Smooth muscle cell (in vitro differentiated cells): ENCODE results near the gene RARS1. TPM values are rescaled to one million over a fixed set of nuclear protein-coding genes. Genes with fewer than 3 reads are reported as not detected.

Experiments
- DNase-seq: peaks from one replicate; lab custom pipeline; 2025; ENCODE audit not compliant: unreplicated experiment; lab: John Stamatoyannopoulos, UW
- H2AFZ ChIP-seq: fragments of 200-600 bp; sonication (generic); 2 replicates; pipeline ENCODE4 v1.6.0; 2016; ENCODE audit warnings: antibody characterized with exemption, low read depth, mild to moderate bottlenecking
- H3F3A ChIP-seq: fragments of 200-600 bp; sonication (generic); 2 replicates; pipeline ENCODE4 v1.6.0; 2017; ENCODE audit warnings: antibody characterized with exemption, low read depth
- H3K27ac ChIP-seq: fragments of 200-600 bp; sonication (generic); 2 replicates; pipeline ENCODE4 v1.5.1; 2016; ENCODE audit warnings: low read depth, mild to moderate bottlenecking
- H3K27me3 ChIP-seq: fragments of 200-600 bp; sonication (generic); 2 replicates; pipeline ENCODE4 v1.6.1; 2016; ENCODE audit warnings: low read depth, mild to moderate bottlenecking
- H3K36me3 ChIP-seq: fragments of 200-600 bp; sonication (generic); 2 replicates; pipeline ENCODE4 v1.5.1; 2016; ENCODE audit warnings: low read depth
- H3K4me1 ChIP-seq: fragments of 200-600 bp; sonication (generic); 2 replicates; pipeline ENCODE4 v1.5.1; 2016; ENCODE audit warnings: low read depth
- H3K4me2 ChIP-seq: fragments of 200-600 bp; sonication (generic); 2 replicates; pipeline ENCODE4 v1.6.0; 2016; ENCODE audit warnings: mild to moderate bottlenecking
- H3K4me3 ChIP-seq: fragments of 200-600 bp; sonication (generic); 2 replicates; pipeline ENCODE4 v1.5.1; 2016; ENCODE audit warnings: mild to moderate bottlenecking
- H3K79me2 ChIP-seq: fragments of 200-600 bp; sonication (generic); 2 replicates; pipeline ENCODE4 v1.6.0; 2016; ENCODE audit warnings: low read depth, mild to moderate bottlenecking
- H3K9ac ChIP-seq: fragments of 200-600 bp; sonication (generic); 2 replicates; pipeline ENCODE4 v1.6.0; 2016; ENCODE audit warnings: low read depth
- H3K9me3 ChIP-seq: fragments of 200-600 bp; sonication (generic); replicated peaks from 2 replicates; pipeline ENCODE4 v1.5.1; 2016; ENCODE audit warnings: low read depth
- H4K20me1 ChIP-seq: fragments of 200-600 bp; sonication (generic); 2 replicates; pipeline ENCODE4 v1.6.0; 2016; ENCODE audit warnings: low read depth
- CTCF ChIP-seq: fragments of 200-600 bp; sonication (generic); IDR thresholded peaks from 2 replicates; pipeline ENCODE4 v1.5.1; 2017; ENCODE audit warnings: borderline replicate concordance, mild to moderate bottlenecking, antibody characterized with exemption; ENCODE audit not compliant: insufficient read depth, poor library complexity, severe bottlenecking
- WGBS: methylation state at CpG from one replicate; pipeline ENCODE4 v1.1.7; 2016; ENCODE audit warnings: low lambda C conversion rate; 5-methylcytosine and 5-hydroxymethylcytosine counted together
- polyA plus RNA-seq: library from polyadenylated mRNA; unstranded; fragments of >200 nt; fragmentation: Nextera tagmentation; extraction: Ambion mirVana; gene quantifications from 2 replicates; pipeline ENCODE4 v1.2.1, GENCODE V29; 2016
- total RNA-seq: library from RNA; depleted of rRNA; stranded (reverse); fragments of >200 nt; gene quantifications from 2 replicates; pipeline ENCODE4 v1.2.3, GENCODE V29; 2014

The RARS1 gene
- total and polyA plus RNA-seq, 2 experiments from 2014 or later: 104 to 221 TPM

- no peak overlapping the region for H3K9ac ChIP-seq
- no peaks in the 10 kb centered on the region for H3K9me3 ChIP-seq
- H3K36me3 ChIP-seq: peaks cover 9% of the 10 kb centered on the region
- no peak overlapping the region for H3K4me3 ChIP-seq
- TF ChIP-seq CTCF: no peak
- WGBS: 98% methylated on average over 7 of the region's 7 CpGs
- no peak overlapping the region for H3K4me2 ChIP-seq
- H3K27me3 ChIP-seq: no peaks in the 10 kb centered on the region
- H3K79me2 ChIP-seq: peaks cover 12% of the 10 kb centered on the region
- DNase-seq: no peak
- H3K4me1 ChIP-seq: no peaks in the 10 kb centered on the region
- H3F3A ChIP-seq: no peaks in the 10 kb centered on the region
- H3K27ac ChIP-seq: no peak overlapping the region
- no peak overlapping the region for H2AFZ ChIP-seq
- peaks cover 57% of the 10 kb centered on the region for H4K20me1 ChIP-seq
Measured at GRCh38 chr5:168549554-168549953, 63.3 kb downstream of the RARS1 start.

GRCh38 chr5:168550656-168551055 is 64.4 kb downstream of the RARS1 start:
- no peak overlapping the region for H2AFZ ChIP-seq
- peaks cover 15% of the 10 kb centered on the region for H3K79me2 ChIP-seq
- no peak overlapping the region for H3K27ac ChIP-seq
- H3K27me3 ChIP-seq: no peaks in the 10 kb centered on the region
- H3K4me1 ChIP-seq: no peaks in the 10 kb centered on the region
- H3K9ac ChIP-seq: no peak overlapping the region
- no peaks in the 10 kb centered on the region for H3F3A ChIP-seq
- no peak overlapping the region for H3K4me3 ChIP-seq
- peaks cover 67% of the 10 kb centered on the region for H4K20me1 ChIP-seq
- no peaks in the 10 kb centered on the region for H3K9me3 ChIP-seq
- no peak for DNase-seq
- peaks cover 9% of the 10 kb centered on the region for H3K36me3 ChIP-seq
- TF ChIP-seq CTCF: no peak
- H3K4me2 ChIP-seq: no peak overlapping the region

- no peaks in the 10 kb centered on the region for H3F3A ChIP-seq
- no peak overlapping the region for H3K4me2 ChIP-seq
- H3K4me1 ChIP-seq: no peaks in the 10 kb centered on the region
- H4K20me1 ChIP-seq: peaks cover 74% of the 10 kb centered on the region
- H2AFZ ChIP-seq: no peak overlapping the region
- no peak overlapping the region for H3K4me3 ChIP-seq
- H3K27me3 ChIP-seq: no peaks in the 10 kb centered on the region
- H3K79me2 ChIP-seq: peaks cover 26% of the 10 kb centered on the region
- 77% methylated on average over 1 of the region's 1 CpG for WGBS
- H3K36me3 ChIP-seq: peaks cover 14% of the 10 kb centered on the region
- DNase-seq: no peak
- H3K9ac ChIP-seq: no peak overlapping the region
- H3K9me3 ChIP-seq: no peaks in the 10 kb centered on the region
- no peak overlapping the region for H3K27ac ChIP-seq
- TF ChIP-seq CTCF: no peak
Measured at GRCh38 chr5:168552146-168552545, 65.9 kb downstream of the RARS1 start.

- Histone ChIP-seq H3K36me3 (peaks cover 12% of the 10 kb centered on the region), H4K20me1 (peaks cover 74% of the 10 kb centered on the region), H3K27ac (no peak overlapping the region), H3K27me3 (no peaks in the 10 kb centered on the region), H3K4me2 (no peak overlapping the region), H3F3A (no peaks in the 10 kb centered on the region), H3K4me1 (no peaks in the 10 kb centered on the region), H3K9ac (no peak overlapping the region), H3K4me3 (no peak overlapping the region), H3K79me2 (peaks cover 26% of the 10 kb centered on the region), H2AFZ (no peak overlapping the region), H3K9me3 (no peaks in the 10 kb centered on the region)
- no peak for DNase-seq
- TF ChIP-seq CTCF: no peak
- WGBS: 96% methylated on average over 2 of the region's 2 CpGs
Measured at GRCh38 chr5:168553377-168554130, 67.3 kb downstream of the RARS1 start.
